GM23338 (cell line): ENCODE measurements around the gene RFFL.

Experiments
- CREB1 ChIP-seq: fragments of 250-450 bp; sonication (Bioruptor Pico); IDR thresholded peaks from 2 replicates; pipeline ENCODE4 v1.5.0; 2020; ENCODE audit warnings: low read depth, mild to moderate bottlenecking, moderate library complexity
- CTCF ChIP-seq, 2 experiments: fragments of 200-600 bp in 1 of 2; sonication (generic) in 1 of 2; conservative IDR thresholded peaks; 2 replicates each; pipeline versions ENCODE4 v1.5.1 to v1.6.1; 2016 to 2017; ENCODE audit warnings: antibody characterized with exemption in 2 of 2, low read depth in 2 of 2, mild to moderate bottlenecking in 2 of 2, moderate library complexity in 1 of 2
- ETS1 ChIP-seq: IDR thresholded peaks from 2 replicates; pipeline ENCODE4 v1.6.1; 2016; ENCODE audit warnings: antibody characterized with exemption
- EZH2 ChIP-seq: fragments of 200-600 bp; sonication (generic); IDR thresholded peaks from one replicate; pipeline ENCODE4 v1.8.0; 2017; ENCODE audit warnings: antibody characterized with exemption, mild to moderate bottlenecking, low read depth; ENCODE audit not compliant: unreplicated experiment
- EZH2phosphoT487 ChIP-seq: fragments of 200-600 bp; sonication (generic); IDR thresholded peaks from one replicate; pipeline ENCODE4 v1.8.1; 2018; ENCODE audit warnings: antibody characterized with exemption; ENCODE audit not compliant: unreplicated experiment
- JUNB ChIP-seq: IDR thresholded peaks from one replicate; pipeline ENCODE4 v1.6.1; 2016; ENCODE audit warnings: antibody characterized with exemption; ENCODE audit not compliant: unreplicated experiment
- NANOG ChIP-seq: IDR thresholded peaks from 2 replicates; pipeline ENCODE4 v1.6.1; 2016; ENCODE audit warnings: antibody characterized with exemption, borderline replicate concordance
- POLR2AphosphoS5 ChIP-seq: IDR thresholded peaks from 2 replicates; pipeline ENCODE4 v1.6.1; 2016; ENCODE audit warnings: antibody characterized with exemption, low read depth
- REST ChIP-seq: IDR thresholded peaks from one replicate; pipeline ENCODE4 v1.6.1; 2018; ENCODE audit warnings: antibody characterized with exemption; ENCODE audit not compliant: unreplicated experiment
- STAT1 ChIP-seq: IDR thresholded peaks from one replicate; pipeline ENCODE4 v1.6.1; 2016; ENCODE audit warnings: antibody characterized with exemption; ENCODE audit not compliant: unreplicated experiment
- ZNF331 ChIP-seq: fragments of 250-450 bp; sonication (Bioruptor Pico); IDR thresholded peaks from 2 replicates; pipeline ENCODE4 v1.5.0; 2020; ENCODE audit warnings: low read depth, mild to moderate bottlenecking, moderate library complexity
- ZNF462 ChIP-seq: fragments of 250-450 bp; sonication (Bioruptor Pico); IDR thresholded peaks from 2 replicates; pipeline ENCODE4 v1.5.0; 2020; ENCODE audit warnings: mild to moderate bottlenecking, moderate library complexity

GRCh38 chr17:35002876-35003551 is 60.5 kb downstream of the RFFL start:
- TF ChIP-seq POLR2AphosphoS5 (no peak), CTCF (conservative IDR thresholded peaks at IDR 0.05; ENCODE audit: low read depth in 2 of 2) (no peak), ZNF331 (CRISPR knock-in tag) (no peak), EZH2 (no peak), STAT1 (no peak), REST (no peak), CREB1 (CRISPR knock-in tag) (no peak), EZH2phosphoT487 (no peak), JUNB (no peak), NANOG (no peak), ETS1 (no peak), ZNF462 (CRISPR knock-in tag) (no peak)
